ENCODE data around the gene WDR70. TPM values are rescaled to one million over a fixed set of nuclear protein-coding genes. Genes with fewer than 3 reads are reported as not detected.

Gene WDR70
- total RNA-seq, 1 experiment from 2014 or later = 40.2 TPM

DNA sequence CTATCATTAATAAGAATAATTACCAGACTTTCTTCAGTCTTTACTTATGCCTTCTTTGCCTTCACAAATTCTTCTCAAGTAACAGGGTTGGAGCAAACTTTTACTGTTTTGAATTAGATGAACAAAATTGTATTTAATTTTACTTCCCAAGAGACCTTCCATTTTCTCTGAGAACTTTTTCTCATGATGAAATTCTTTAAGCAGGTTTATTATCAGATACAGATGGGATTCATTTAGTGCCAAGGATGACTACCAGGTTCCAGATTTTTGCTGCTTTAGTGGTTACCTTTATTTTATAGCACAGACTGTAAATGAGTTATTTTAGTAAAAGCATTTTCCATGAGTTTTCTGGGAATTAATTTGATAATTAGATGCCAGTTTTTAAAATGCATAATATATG lies 335.6 kb downstream of the WDR70 start:
- Histone ChIP-seq H3K27me3 (replicated peaks; ENCODE audit: control insufficient read depth, insufficient read depth, low read length) (no peaks in the 10 kb centered on the region), H3K36me3 (ENCODE audit: control insufficient read depth, insufficient read depth, low read length) (no peaks in the 10 kb centered on the region), H3K4me1 (no peaks in the 10 kb centered on the region), H3K9me3 (no peaks in the 10 kb centered on the region), H3K4me3 (ENCODE audit: low read depth, low read length) (no peak overlapping the region)
- POLR2A ChIA-PET = no interaction called here
- Mint-ChIP-seq H3K36me3 (ENCODE audit: insufficient read depth, unreplicated experiment) (no peaks in the 10 kb centered on the region), H3K9me3 (ENCODE audit: unreplicated experiment) (no peaks in the 10 kb centered on the region), H3K4me1 (ENCODE audit: low read depth, unreplicated experiment) (peaks cover 6% of the 10 kb centered on the region), H3K27me3 (ENCODE audit: insufficient read depth, unreplicated experiment) (no peaks in the 10 kb centered on the region), H3K4me3 (ENCODE audit: unreplicated experiment) (no peak overlapping the region), H3K27ac (ENCODE audit: unreplicated experiment) (no peak overlapping the region)
- DNase-seq = no peak
- no peak for TF ChIP-seq CTCF (IDR thresholded peaks at IDR 0.05; ENCODE audit: insufficient read depth in 1 of 2, low read depth in 1 of 2, low read length in 1 of 2, severe bottlenecking in 1 of 2, unreplicated experiment in 1 of 2)
- intact Hi-C loops (cut with micrococcal nuclease; ENCODE audit: unreplicated experiment) = no loop called here
- CTCF ChIA-PET = no interaction called here
- BruUV-seq (replicated peaks) = no TSS peak

DNA sequence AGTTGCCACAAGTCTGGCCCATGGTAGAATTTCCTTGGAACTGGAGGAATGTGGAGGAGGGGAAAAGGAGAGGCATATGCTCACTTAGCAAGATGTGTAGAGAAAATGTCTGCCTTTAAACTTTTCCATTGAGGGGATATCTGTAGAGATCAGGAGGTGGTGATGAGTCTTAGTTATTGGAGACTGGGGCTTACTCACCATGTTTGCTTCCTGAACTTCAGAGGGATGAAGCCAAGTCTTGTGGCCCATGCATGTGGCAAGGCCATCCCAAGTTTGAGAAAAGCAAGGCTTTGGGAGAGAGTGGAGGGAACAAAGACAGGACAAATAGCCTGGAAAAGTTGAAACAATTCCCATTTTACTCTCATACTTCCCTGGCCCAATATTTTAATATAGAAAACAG lies 336.2 kb downstream of the WDR70 start:
- Mint-ChIP-seq H3K27ac (ENCODE audit: unreplicated experiment) (no peak overlapping the region), H3K4me3 (ENCODE audit: unreplicated experiment) (no peak overlapping the region), H3K4me1 (ENCODE audit: low read depth, unreplicated experiment) (peaks cover 6% of the 10 kb centered on the region), H3K27me3 (ENCODE audit: insufficient read depth, unreplicated experiment) (no peaks in the 10 kb centered on the region), H3K36me3 (ENCODE audit: insufficient read depth, unreplicated experiment) (no peaks in the 10 kb centered on the region), H3K9me3 (ENCODE audit: unreplicated experiment) (no peaks in the 10 kb centered on the region)
- no peaks in the 10 kb centered on the region for H3K9me3 ChIP-seq
- H3K36me3 ChIP-seq (ENCODE audit: control insufficient read depth, insufficient read depth, low read length) = no peaks in the 10 kb centered on the region
- no TSS peak for BruUV-seq (replicated peaks)
- intact Hi-C loops (cut with micrococcal nuclease; ENCODE audit: unreplicated experiment) = no loop called here
- DNase-seq = no peak
- no peak for TF ChIP-seq CTCF (IDR thresholded peaks at IDR 0.05; ENCODE audit: insufficient read depth in 1 of 2, low read depth in 1 of 2, low read length in 1 of 2, severe bottlenecking in 1 of 2, unreplicated experiment in 1 of 2)
- ChIA-PET CTCF (no interaction called here), POLR2A (no interaction called here)
- H3K4me3 ChIP-seq (ENCODE audit: low read depth, low read length) = no peak overlapping the region
- H3K27me3 ChIP-seq (replicated peaks; ENCODE audit: control insufficient read depth, insufficient read depth, low read length) = no peaks in the 10 kb centered on the region
- H3K4me1 ChIP-seq = no peaks in the 10 kb centered on the region

DNA sequence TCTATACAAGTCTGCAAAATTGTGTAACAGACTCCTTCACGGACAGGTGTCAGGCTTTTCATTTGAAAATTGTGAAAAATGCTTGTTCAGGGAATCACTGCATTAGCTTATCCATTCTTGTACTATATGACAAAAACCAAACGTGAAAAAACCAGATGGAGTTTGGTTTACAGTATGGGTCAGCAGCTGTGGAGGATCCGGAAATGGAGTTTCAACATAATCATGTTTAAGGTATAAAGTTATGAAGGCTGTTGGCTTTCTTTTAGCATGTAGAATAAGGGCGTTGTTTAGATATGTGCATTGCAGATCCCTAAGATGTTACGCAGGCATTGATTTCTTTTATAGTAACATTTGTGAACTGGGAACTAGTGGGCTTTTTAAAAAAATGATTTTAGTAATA lies 336.9 kb downstream of the WDR70 start:
- BruUV-seq (replicated peaks) = no TSS peak
- no peak overlapping the region for H3K27ac Mint-ChIP-seq (ENCODE audit: unreplicated experiment)
- no peak for DNase-seq
- Histone ChIP-seq H3K9me3 (no peaks in the 10 kb centered on the region), H3K36me3 (ENCODE audit: control insufficient read depth, insufficient read depth, low read length) (no peaks in the 10 kb centered on the region), H3K4me3 (ENCODE audit: low read depth, low read length) (no peak overlapping the region), H3K27me3 (replicated peaks; ENCODE audit: control insufficient read depth, insufficient read depth, low read length) (no peaks in the 10 kb centered on the region), H3K4me1 (no peaks in the 10 kb centered on the region)
- peaks cover 6% of the 10 kb centered on the region for H3K4me1 Mint-ChIP-seq (ENCODE audit: low read depth, unreplicated experiment)
- intact Hi-C loops (cut with micrococcal nuclease; ENCODE audit: unreplicated experiment) = no loop called here
- no peaks in the 10 kb centered on the region for H3K9me3 Mint-ChIP-seq (ENCODE audit: unreplicated experiment)
- ChIA-PET CTCF (no interaction called here), POLR2A (no interaction called here)
- H3K27me3 Mint-ChIP-seq (ENCODE audit: insufficient read depth, unreplicated experiment) = no peaks in the 10 kb centered on the region
- H3K36me3 Mint-ChIP-seq (ENCODE audit: insufficient read depth, unreplicated experiment) = no peaks in the 10 kb centered on the region
- H3K4me3 Mint-ChIP-seq (ENCODE audit: unreplicated experiment) = no peak overlapping the region
- TF ChIP-seq CTCF (IDR thresholded peaks at IDR 0.05; ENCODE audit: insufficient read depth in 1 of 2, low read depth in 1 of 2, low read length in 1 of 2, severe bottlenecking in 1 of 2, unreplicated experiment in 1 of 2) = no peak
